Fibroblast of lung (primary cell): ENCODE measurements around the gene TIMM17B. TPM values are rescaled to one million over a fixed set of nuclear protein-coding genes. Genes with fewer than 3 reads are reported as not detected.
"Not testable (repeated sequence)": the region's sequence is repeated elsewhere in the genome, so short reads cannot be mapped to it uniquely, and the experiment has no call there.

Source experiments
- DNase-seq, 2 donors: peaks; one replicate each; pipeline versions ENCODE4 v3.0.0 to v3.0.0-alpha.2; 2010; ENCODE audit warnings: low read depth in 2 of 2
- H2AFZ ChIP-seq: 2 replicates; pipeline ENCODE4 v1.5.1; 2012; ENCODE audit warnings: low read length, control low read depth, inconsistent platforms
- H3K27ac ChIP-seq: 2 replicates; pipeline ENCODE4 v1.5.1; 2011; ENCODE audit warnings: low read length, control low read depth; ENCODE audit not compliant: insufficient read depth
- H3K27me3 ChIP-seq: 2 replicates; pipeline ENCODE4 v1.5.1; 2011; ENCODE audit warnings: mild to moderate bottlenecking, low read length; ENCODE audit not compliant: control insufficient read depth, insufficient read depth
- H3K36me3 ChIP-seq: 2 replicates; pipeline ENCODE4 v1.5.1; 2011; ENCODE audit warnings: low read length; ENCODE audit not compliant: control insufficient read depth, insufficient read depth
- H3K4me1 ChIP-seq: 2 replicates; pipeline ENCODE4 v1.5.1; 2011; ENCODE audit warnings: low read length; ENCODE audit not compliant: control insufficient read depth, insufficient read depth; ENCODE audit errors: extremely low read depth
- H3K4me2 ChIP-seq: 2 replicates; pipeline ENCODE4 v1.5.1; 2011; ENCODE audit warnings: low read length, control low read depth; ENCODE audit not compliant: insufficient read depth; ENCODE audit errors: extremely low read depth
- H3K4me3 ChIP-seq, 4 experiments: fragments of 200-600 bp in 1 of 4; sonication (generic) in 1 of 4; replicated peaks in 1 of 4; 2 replicates each; pipeline ENCODE4 v1.5.1; 2011 to 2016; ENCODE audit warnings: low read length in 4 of 4, low read depth in 3 of 4, mild to moderate bottlenecking in 3 of 4, control low read depth in 2 of 4, inconsistent platforms in 1 of 4, mixed read lengths in 1 of 4; ENCODE audit not compliant: insufficient read depth in 1 of 4; ENCODE audit errors: control extremely low read depth in 1 of 4
- H3K79me2 ChIP-seq: 2 replicates; pipeline ENCODE4 v1.5.1; 2012; ENCODE audit warnings: mild to moderate bottlenecking, low read length, inconsistent platforms; ENCODE audit not compliant: control insufficient read depth, insufficient read depth
- H3K9ac ChIP-seq: 2 replicates; pipeline ENCODE4 v1.5.1; 2011; ENCODE audit warnings: mild to moderate bottlenecking, low read length, control low read depth; ENCODE audit not compliant: insufficient read depth
- H3K9me3 ChIP-seq: 2 replicates; pipeline ENCODE4 v1.5.1; 2012; ENCODE audit warnings: low read depth, low read length; ENCODE audit not compliant: control insufficient read depth, insufficient read depth
- H4K20me1 ChIP-seq: 2 replicates; pipeline ENCODE4 v1.5.1; 2011; ENCODE audit warnings: low read length; ENCODE audit not compliant: control insufficient read depth, insufficient read depth; ENCODE audit errors: extremely low read depth
- EZH2 ChIP-seq: IDR thresholded peaks from 2 replicates; pipeline ENCODE4 v1.5.1; 2012; ENCODE audit warnings: low read length, control low read depth, mild to moderate bottlenecking; ENCODE audit errors: missing control alignments
- polyA plus RNA-seq, 2 donors: library from polyadenylated mRNA; depleted of rRNA in 1 of 2; stranded (reverse) in 1 of 2; unstranded in 1 of 2; fragments of >200 nt; gene quantifications; 2 replicates each; pipeline ENCODE4 v1.2.1, GENCODE V29; 2011 to 2012; ENCODE audit warnings: missing spikeins in 1 of 2
- total RNA-seq: library from RNA; depleted of rRNA; stranded (reverse); fragments of >200 nt; gene quantifications from 2 replicates; pipeline ENCODE4 v1.2.1, GENCODE V29; 2014
- TF ChIP-seq, protein P1 (sequence below), 2 donors: IDR thresholded peaks in 1 of 2; conservative IDR thresholded peaks in 1 of 2; 1 replicate in 1 of 2; 2 replicates in 1 of 2; pipeline ENCODE4 v1.5.1; 2011 to 2012; ENCODE audit warnings: low read length in 2 of 2, control low read depth in 1 of 2, inconsistent platforms in 1 of 2, low read depth in 1 of 2, mild to moderate bottlenecking in 1 of 2

TIMM17B gene
- total and polyA plus RNA-seq, 2 donors (not counting 1 experiment from before 2014, with no cell fraction given) = 19.0 to 32.0 TPM

DNA sequence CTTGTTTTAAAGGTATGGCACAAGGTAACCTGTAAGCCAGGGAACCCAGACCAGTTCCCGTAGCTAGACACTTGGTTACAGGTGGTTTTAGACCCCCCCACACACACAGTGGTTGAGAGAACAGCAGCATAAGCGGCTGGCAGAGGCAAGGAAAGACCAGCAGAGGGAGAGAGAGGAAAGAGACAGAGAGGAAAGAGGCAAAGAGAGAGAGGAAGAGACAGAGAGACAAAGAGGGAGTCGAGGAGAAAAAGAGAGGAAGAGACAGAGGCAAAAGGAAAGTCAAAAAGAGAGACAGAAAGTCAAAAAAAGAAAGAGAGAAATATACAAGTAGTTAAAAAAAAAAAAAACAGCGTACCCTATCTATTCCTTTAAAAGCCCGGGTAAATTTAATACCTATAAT, 42.7 kb downstream of the TIMM17B start:
- H3K4me2 ChIP-seq = no peak overlapping the region

DNA sequence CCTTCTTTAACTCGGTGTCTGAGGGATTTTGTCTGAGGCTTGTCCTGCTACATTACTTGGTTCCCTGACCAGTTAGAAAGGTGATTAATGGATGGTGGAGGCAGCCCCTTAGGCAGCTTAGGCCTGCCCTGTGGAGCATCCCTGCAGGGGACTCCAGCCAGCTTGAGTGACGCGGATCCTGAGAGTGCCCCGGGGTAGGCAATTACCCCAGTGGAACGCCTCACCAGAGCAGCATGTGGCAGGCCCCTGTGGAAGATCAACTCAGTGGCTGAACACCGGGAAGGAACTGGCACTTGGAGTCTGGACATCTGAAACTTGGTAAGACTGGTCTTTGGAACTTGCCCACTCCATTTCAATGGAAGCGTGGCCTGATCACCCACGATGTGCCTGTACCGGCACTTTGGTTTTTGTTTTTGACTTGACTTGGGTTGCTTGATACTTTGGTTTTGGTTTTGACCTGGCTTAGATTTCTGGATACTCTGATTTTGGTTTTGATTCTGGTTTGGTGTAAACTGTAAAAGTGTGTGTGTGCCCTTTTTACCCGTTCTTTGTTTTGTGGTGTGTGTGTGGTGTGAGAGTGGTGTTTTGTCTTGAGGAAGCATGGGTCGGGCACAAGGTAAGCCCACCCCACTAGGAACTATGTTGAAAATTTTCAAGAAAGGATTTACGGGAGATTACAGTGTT, 43.3 kb downstream of the TIMM17B start:
- not testable (repeated sequence) for H4K20me1 ChIP-seq, H3K36me3 ChIP-seq, H3K27ac ChIP-seq, H3K9ac ChIP-seq, H3K27me3 ChIP-seq, DNase-seq, H3K9me3 ChIP-seq, H3K4me1 ChIP-seq, H3K4me3 ChIP-seq, H3K4me2 ChIP-seq, H2AFZ ChIP-seq, H3K79me2 ChIP-seq

More for the DNA sequence above, 42.7 kb downstream of the TIMM17B start:
- H4K20me1 ChIP-seq = no peaks in the 10 kb centered on the region
- no peak overlapping the region for H3K9ac ChIP-seq
- no peaks in the 10 kb centered on the region for H3K79me2 ChIP-seq
- no peak for TF ChIP-seq EZH2
- TF ChIP-seq, protein P1, sequence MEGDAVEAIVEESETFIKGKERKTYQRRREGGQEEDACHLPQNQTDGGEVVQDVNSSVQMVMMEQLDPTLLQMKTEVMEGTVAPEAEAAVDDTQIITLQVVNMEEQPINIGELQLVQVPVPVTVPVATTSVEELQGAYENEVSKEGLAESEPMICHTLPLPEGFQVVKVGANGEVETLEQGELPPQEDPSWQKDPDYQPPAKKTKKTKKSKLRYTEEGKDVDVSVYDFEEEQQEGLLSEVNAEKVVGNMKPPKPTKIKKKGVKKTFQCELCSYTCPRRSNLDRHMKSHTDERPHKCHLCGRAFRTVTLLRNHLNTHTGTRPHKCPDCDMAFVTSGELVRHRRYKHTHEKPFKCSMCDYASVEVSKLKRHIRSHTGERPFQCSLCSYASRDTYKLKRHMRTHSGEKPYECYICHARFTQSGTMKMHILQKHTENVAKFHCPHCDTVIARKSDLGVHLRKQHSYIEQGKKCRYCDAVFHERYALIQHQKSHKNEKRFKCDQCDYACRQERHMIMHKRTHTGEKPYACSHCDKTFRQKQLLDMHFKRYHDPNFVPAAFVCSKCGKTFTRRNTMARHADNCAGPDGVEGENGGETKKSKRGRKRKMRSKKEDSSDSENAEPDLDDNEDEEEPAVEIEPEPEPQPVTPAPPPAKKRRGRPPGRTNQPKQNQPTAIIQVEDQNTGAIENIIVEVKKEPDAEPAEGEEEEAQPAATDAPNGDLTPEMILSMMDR (conservative IDR thresholded peaks at IDR 0.05 in 1 of 2, IDR thresholded peaks at IDR 0.05 in 1 of 2; ENCODE audit: low read depth in 1 of 2, low read length in 2 of 2) = peak; percentile 20 to 22
- no peaks in the 10 kb centered on the region for H3K36me3 ChIP-seq
- peak in 1 of 2 donors; percentile 1 for DNase-seq
- no peak overlapping the region for H3K4me3 ChIP-seq
- no peaks in the 10 kb centered on the region for H3K9me3 ChIP-seq
- no peak overlapping the region for H2AFZ ChIP-seq
- no peaks in the 10 kb centered on the region for H3K4me1 ChIP-seq
- no peak overlapping the region for H3K27ac ChIP-seq
- H3K27me3 ChIP-seq = no peaks in the 10 kb centered on the region

DNA sequence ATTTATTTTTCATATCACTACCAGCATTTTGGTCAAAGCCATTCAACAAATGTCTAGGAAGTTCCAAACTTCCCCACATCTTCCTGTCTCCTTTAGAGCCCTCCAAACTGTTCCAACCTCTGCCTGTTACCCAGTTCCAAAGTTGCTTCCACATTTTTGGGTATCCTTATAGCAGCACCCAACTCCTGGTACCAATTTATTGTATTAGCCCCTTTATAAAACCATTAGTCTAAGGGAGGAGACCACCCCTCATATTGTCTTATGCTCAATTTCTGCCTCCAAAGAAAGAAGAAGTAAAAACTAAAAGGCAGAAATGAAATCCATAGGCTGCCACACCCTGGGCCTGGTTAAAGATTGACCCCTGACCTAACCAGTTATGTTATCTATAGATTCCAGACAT, 44.1 kb downstream of the TIMM17B start:
- not testable (repeated sequence) for H3K4me1 ChIP-seq, H3K9ac ChIP-seq, H3K9me3 ChIP-seq, H4K20me1 ChIP-seq, DNase-seq, H3K36me3 ChIP-seq, H3K27me3 ChIP-seq, H2AFZ ChIP-seq, H3K4me2 ChIP-seq, H3K27ac ChIP-seq, H3K79me2 ChIP-seq, H3K4me3 ChIP-seq

DNA sequence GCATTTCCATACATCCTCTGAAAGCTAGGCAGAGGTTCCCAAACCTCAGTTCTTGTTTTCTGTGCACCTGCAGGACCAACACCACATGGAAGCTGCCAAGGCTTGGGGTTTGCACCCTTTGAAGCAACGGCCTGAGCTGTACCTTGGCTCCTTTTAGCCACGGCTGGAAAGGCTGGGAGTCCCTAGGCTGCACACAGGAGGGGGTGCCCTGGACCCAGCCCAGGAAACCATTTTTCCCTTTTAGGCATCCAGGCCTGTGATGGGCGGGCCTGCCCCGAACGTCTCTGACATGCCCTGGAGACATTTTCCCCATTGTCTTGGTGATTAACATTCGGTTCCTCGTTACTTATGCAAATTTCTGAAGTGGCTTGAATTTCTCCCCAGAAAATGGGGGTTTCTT, 44.7 kb downstream of the TIMM17B start:
- Histone ChIP-seq H3K9me3 (no peaks in the 10 kb centered on the region), H3K27me3 (no peaks in the 10 kb centered on the region), H3K36me3 (no peaks in the 10 kb centered on the region), H3K9ac (no peak overlapping the region), H4K20me1 (no peaks in the 10 kb centered on the region), H3K4me3 (no peak overlapping the region), H2AFZ (no peak overlapping the region), H3K4me2 (no peak overlapping the region), H3K79me2 (no peaks in the 10 kb centered on the region), H3K27ac (no peak overlapping the region), H3K4me1 (no peaks in the 10 kb centered on the region)
- TF ChIP-seq, protein P1 (conservative IDR thresholded peaks at IDR 0.05 in 1 of 2, IDR thresholded peaks at IDR 0.05 in 1 of 2; ENCODE audit: low read depth in 1 of 2, low read length in 2 of 2) = no peak
- DNase-seq = no peak
